ENCODE measurements around the gene YWHAH.

The YWHAH gene

DNA sequence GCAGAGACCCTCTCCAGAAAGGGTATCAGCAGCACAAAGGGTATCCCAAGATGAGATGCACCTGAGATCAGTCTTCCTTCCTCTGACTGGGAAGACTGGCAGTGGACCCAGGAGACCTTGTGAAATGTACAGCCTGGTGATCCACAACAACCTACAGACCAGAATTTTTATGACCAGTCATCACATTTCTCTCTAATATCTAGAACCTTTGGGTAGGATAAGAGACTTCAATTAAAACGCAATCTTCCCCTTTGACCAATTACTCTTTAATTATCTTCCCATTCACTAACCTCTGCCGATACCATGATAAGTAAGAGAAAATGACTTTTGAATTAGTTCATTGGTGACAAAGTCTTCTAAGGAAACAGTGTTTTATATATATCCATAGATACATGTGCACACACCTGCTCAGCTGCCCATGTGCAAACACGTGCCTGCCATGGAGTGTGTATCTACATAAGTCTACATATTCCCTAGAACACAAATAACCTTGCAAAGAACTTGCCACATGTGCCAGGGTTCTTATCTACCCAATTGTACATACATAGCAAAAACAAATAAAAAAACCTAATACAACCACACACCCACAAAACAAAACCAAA lies 54.5 kb downstream of the YWHAH start:
- no peaks in the 10 kb centered on the region for H3K36me3 ChIP-seq (ENCODE audit: control insufficient read depth in 1 of 2, insufficient read depth in 2 of 2, low read length in 2 of 2)
- no peaks in the 10 kb centered on the region for H3K9me3 ChIP-seq (ENCODE audit: control insufficient read depth in 1 of 2, low read length in 2 of 2)
- H3K4me1 ChIP-seq (ENCODE audit: control insufficient read depth in 1 of 2, insufficient read depth in 2 of 2, low read length in 2 of 2), result peaks cover 9 to 10% of the 10 kb centered on the region in 2 donors
- H3K27me3 ChIP-seq (ENCODE audit: control insufficient read depth in 1 of 2, insufficient read depth in 2 of 2, low read length in 2 of 2), result no peaks in the 10 kb centered on the region
- H3K27ac ChIP-seq (ENCODE audit: low read depth, low read length), result no peak overlapping the region
- H3K9ac ChIP-seq (ENCODE audit: low read depth in 1 of 2, low read length in 2 of 2), result no peak overlapping the region
- no peak overlapping the region for H3K4me3 ChIP-seq (ENCODE audit: low read depth in 1 of 2, low read length in 2 of 2)

DNA sequence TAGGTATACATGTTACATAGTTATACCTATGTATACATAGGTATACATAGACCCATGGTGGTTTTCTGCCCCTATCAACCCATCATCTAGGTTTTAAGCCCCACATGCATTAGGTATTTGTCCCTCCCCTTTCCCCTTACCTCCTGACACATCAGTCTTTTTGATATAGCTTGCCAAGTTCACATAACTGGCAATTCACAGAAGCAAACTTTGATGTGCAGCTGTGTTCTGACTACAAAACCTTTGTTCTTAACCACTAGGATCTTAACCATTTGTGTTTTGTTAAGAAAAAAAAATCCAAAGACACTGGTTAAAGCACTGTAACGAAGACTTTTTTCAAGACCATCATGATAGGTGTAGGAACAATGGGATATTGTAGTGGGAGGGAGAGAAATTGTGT lies 55.8 kb downstream of the YWHAH start:
- no peak overlapping the region for H3K27ac ChIP-seq (ENCODE audit: low read depth, low read length)
- no peak overlapping the region for H3K9ac ChIP-seq (ENCODE audit: low read depth in 1 of 2, low read length in 2 of 2)
- no peaks in the 10 kb centered on the region for H3K9me3 ChIP-seq (ENCODE audit: control insufficient read depth in 1 of 2, low read length in 2 of 2)
- no peaks in the 10 kb centered on the region for H3K27me3 ChIP-seq (ENCODE audit: control insufficient read depth in 1 of 2, insufficient read depth in 2 of 2, low read length in 2 of 2)
- H3K4me3 ChIP-seq (ENCODE audit: low read depth in 1 of 2, low read length in 2 of 2), result no peak overlapping the region
- H3K4me1 ChIP-seq (ENCODE audit: control insufficient read depth in 1 of 2, insufficient read depth in 2 of 2, low read length in 2 of 2), result peaks cover 9 to 13% of the 10 kb centered on the region in 2 donors
- H3K36me3 ChIP-seq (ENCODE audit: control insufficient read depth in 1 of 2, insufficient read depth in 2 of 2, low read length in 2 of 2), result no peaks in the 10 kb centered on the region

DNA sequence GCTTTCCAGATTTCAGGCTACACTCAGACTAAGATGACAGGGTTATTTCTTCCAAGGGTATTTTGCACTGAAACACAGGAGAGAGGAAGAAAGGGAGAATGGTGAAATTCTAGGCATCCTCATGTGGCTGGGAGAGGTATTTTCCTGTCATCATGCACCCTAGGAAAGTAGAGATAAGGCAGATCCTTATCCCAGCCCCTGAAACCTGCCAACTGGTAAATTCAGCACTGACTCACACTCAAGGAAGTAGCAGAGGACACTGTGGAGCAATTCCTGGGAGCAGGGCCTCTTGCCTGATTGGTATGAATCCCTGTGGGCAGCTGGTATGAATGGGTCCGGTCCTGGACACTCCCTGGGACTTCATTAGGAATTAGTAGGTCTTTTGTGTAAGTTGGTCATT lies 61.1 kb downstream of the YWHAH start:
- Histone ChIP-seq H3K4me1 (ENCODE audit: control insufficient read depth in 1 of 2, insufficient read depth in 2 of 2, low read length in 2 of 2) (peaks cover 5 to 11% of the 10 kb centered on the region in 2 donors), H3K4me3 (ENCODE audit: low read depth in 1 of 2, low read length in 2 of 2) (no peak overlapping the region), H3K9ac (ENCODE audit: low read depth in 1 of 2, low read length in 2 of 2) (no peak overlapping the region), H3K27me3 (ENCODE audit: control insufficient read depth in 1 of 2, insufficient read depth in 2 of 2, low read length in 2 of 2) (no peaks in the 10 kb centered on the region), H3K27ac (ENCODE audit: low read depth, low read length) (no peak overlapping the region), H3K36me3 (ENCODE audit: control insufficient read depth in 1 of 2, insufficient read depth in 2 of 2, low read length in 2 of 2) (no peaks in the 10 kb centered on the region), H3K9me3 (ENCODE audit: control insufficient read depth in 1 of 2, low read length in 2 of 2) (no peaks in the 10 kb centered on the region)

All from duodenal mucosa (tissue), 2 donors.